GM15510 (cell line): ENCODE data around the gene HSPBAP1.

Experiments used
- POLR2A ChIP-seq: IDR thresholded peaks from 3 replicates; pipeline ENCODE4 v1.6.1; 2011; ENCODE audit warnings: borderline replicate concordance; ENCODE audit not compliant: insufficient read length; ENCODE audit errors: extremely low read depth

Gene HSPBAP1

GRCh38 chr3:122767540-122768372, 25.9 kb downstream of the HSPBAP1 start:
- TF ChIP-seq POLR2A: no peak

- no peak for TF ChIP-seq POLR2A
Observed at GRCh38 chr3:122766430-122766829, 27.2 kb downstream of the HSPBAP1 start.

- TF ChIP-seq POLR2A: no peak
Observed at GRCh38 chr3:122760453-122761271, 33.0 kb downstream of the HSPBAP1 start.

- no peak for TF ChIP-seq POLR2A
Observed at GRCh38 chr3:122758877-122759560, 34.6 kb downstream of the HSPBAP1 start.

GRCh38 chr3:122755491-122755890, 38.1 kb downstream of the HSPBAP1 start:
- TF ChIP-seq POLR2A: no peak

- no peak for TF ChIP-seq POLR2A
Observed at GRCh38 chr3:122754929-122755328, 38.7 kb downstream of the HSPBAP1 start.

GRCh38 chr3:122748347-122748746, 45.3 kb downstream of the HSPBAP1 start:
- TF ChIP-seq POLR2A: no peak

- TF ChIP-seq POLR2A: no peak
Observed at GRCh38 chr3:122745369-122746021, 48.1 kb downstream of the HSPBAP1 start.

- no peak for TF ChIP-seq POLR2A
Observed at GRCh38 chr3:122743581-122744120, 50.0 kb downstream of the HSPBAP1 start.

GRCh38 chr3:122742234-122742633, 51.4 kb downstream of the HSPBAP1 start:
- TF ChIP-seq POLR2A: no peak

GRCh38 chr3:122739172-122739571, 54.5 kb downstream of the HSPBAP1 start:
- TF ChIP-seq POLR2A: no peak

GRCh38 chr3:122730240-122730639, 63.4 kb downstream of the HSPBAP1 start:
- no peak for TF ChIP-seq POLR2A

GRCh38 chr3:122728756-122729514, 64.7 kb downstream of the HSPBAP1 start:
- TF ChIP-seq POLR2A: no peak

GRCh38 chr3:122728186-122728585, 65.4 kb downstream of the HSPBAP1 start:
- TF ChIP-seq POLR2A: no peak

GRCh38 chr3:122727766-122728165, 65.9 kb downstream of the HSPBAP1 start:
- TF ChIP-seq POLR2A: no peak

GRCh38 chr3:122727294-122727693, 66.3 kb downstream of the HSPBAP1 start:
- no peak for TF ChIP-seq POLR2A
